B cell (primary cell): ENCODE results near the gene TBX10. TPM values are rescaled to one million over a fixed set of nuclear protein-coding genes. Genes with fewer than 3 reads are reported as not detected.

Experiments
- ATAC-seq: fragments of 200-7000 bp; cut with Tn5 transposase; one replicate; pipeline ENCODE4 v1.10.0; 2021; ENCODE audit warnings: low read depth, mild to moderate bottlenecking, moderate number of reproducible peaks, moderate library complexity
- CTCF ChIA-PET: fragments of 350-600 bp; sonication (Branson Sonifier 250); formaldehyde crosslinking; loops from one replicate; lab custom pipeline; 2021; ENCODE audit warnings: antibody characterized with exemption, inconsistent platforms; lab: Charles Lee
- POLR2A ChIA-PET: fragments of 350-600 bp; sonication (Branson Sonifier 250); formaldehyde crosslinking; loops from one replicate; lab custom pipeline; 2021; ENCODE audit warnings: antibody characterized with exemption; lab: Charles Lee
- DNase-seq: peaks from one replicate; pipeline ENCODE4 v3.0.0; 2013
- H2AFZ ChIP-seq: 2 replicates; pipeline ENCODE4 v1.6.1; 2012; ENCODE audit warnings: mild to moderate bottlenecking, low read depth, low read length; ENCODE audit not compliant: insufficient read depth, poor library complexity, severe bottlenecking
- H3K27ac ChIP-seq, 2 donors: 1 replicate in 1 of 2; 2 replicates in 1 of 2; pipeline ENCODE4 v1.5.1; 2012 to 2013; ENCODE audit warnings: low read length in 2 of 2, mild to moderate bottlenecking in 2 of 2, moderate library complexity in 1 of 2
- H3K27me3 ChIP-seq, 4 experiments: fragments of 200-600 bp in 1 of 4; sonication (generic) in 1 of 4; replicated peaks in 1 of 4; 1 replicate in 2 of 4; 2 replicates in 2 of 4; pipeline versions ENCODE4 v1.6.1 to v1.7.0; 2013 to 2016; ENCODE audit warnings: low read length in 3 of 4, mild to moderate bottlenecking in 2 of 4, mixed read lengths in 1 of 4, moderate library complexity in 1 of 4; ENCODE audit not compliant: insufficient read depth in 4 of 4, control insufficient read depth in 3 of 4; ENCODE audit errors: control extremely low read depth in 1 of 4
- H3K36me3 ChIP-seq, 2 experiments: replicated peaks in 1 of 2; 1 replicate in 1 of 2; 2 replicates in 1 of 2; pipeline versions ENCODE4 v1.6.1 to v1.7.1; 2013; ENCODE audit warnings: low read length in 1 of 2; ENCODE audit not compliant: insufficient read depth in 2 of 2, control insufficient read depth in 1 of 2; ENCODE audit errors: control extremely low read depth in 1 of 2, extremely low read depth in 1 of 2
- H3K4me1 ChIP-seq, 2 donors: fragments of 200-600 bp in 1 of 2; sonication (generic) in 1 of 2; 1 replicate in 1 of 2; 2 replicates in 1 of 2; pipeline versions ENCODE4 v1.5.1 to v1.6.1; 2013 to 2017; ENCODE audit warnings: low read length in 2 of 2; ENCODE audit not compliant: control insufficient read depth in 2 of 2, insufficient read depth in 2 of 2
- H3K4me2 ChIP-seq: replicated peaks from 2 replicates; pipeline ENCODE3; 2012; ENCODE audit warnings: mild to moderate bottlenecking, low read depth, low read length; ENCODE audit not compliant: poor library complexity, severe bottlenecking
- H3K4me3 ChIP-seq, 5 experiments: fragments of 200-600 bp in 1 of 5; sonication (generic) in 1 of 5; 1 replicate in 3 of 5; 2 replicates in 2 of 5; pipeline versions ENCODE4 v1.5.1 to v1.7.0; 2011 to 2016; ENCODE audit warnings: low read length in 4 of 5, mild to moderate bottlenecking in 4 of 5, low read depth in 2 of 5, control low read depth in 1 of 5, moderate library complexity in 1 of 5; ENCODE audit not compliant: insufficient read depth in 1 of 5; ENCODE audit errors: control extremely low read depth in 1 of 5, extremely low read depth in 1 of 5
- H3K79me2 ChIP-seq: fragments of 200-600 bp; sonication (generic); one replicate; pipeline ENCODE4 v1.6.0; 2016; ENCODE audit warnings: low read length; ENCODE audit not compliant: control insufficient read depth, insufficient read depth
- H3K9ac ChIP-seq: fragments of 200-600 bp; sonication (generic); 2 replicates; pipeline ENCODE4 v1.6.1; 2017; ENCODE audit warnings: mild to moderate bottlenecking, low read length, moderate library complexity
- H3K9me3 ChIP-seq, 3 donors: one replicate each; pipeline versions ENCODE4 v1.6.1 to v1.7.1; 2013; ENCODE audit warnings: low read length in 2 of 3; ENCODE audit not compliant: control insufficient read depth in 2 of 3, insufficient read depth in 1 of 3; ENCODE audit errors: control extremely low read depth in 1 of 3
- H4K20me1 ChIP-seq: 2 replicates; pipeline ENCODE4 v1.6.0; 2012; ENCODE audit warnings: mild to moderate bottlenecking, low read length; ENCODE audit not compliant: insufficient read depth, control insufficient read depth, poor library complexity, severe bottlenecking
- H3K27ac Mint-ChIP-seq: one replicate; pipeline ENCODE4 v1.8.0; 2021; ENCODE audit warnings: mixed read lengths
- H3K27me3 Mint-ChIP-seq: one replicate; pipeline ENCODE4 v1.8.0; 2021; ENCODE audit warnings: mixed read lengths
- H3K4me1 Mint-ChIP-seq: one replicate; pipeline ENCODE4 v1.8.0; 2021; ENCODE audit warnings: mixed read lengths
- H3K4me3 Mint-ChIP-seq: one replicate; pipeline ENCODE4 v1.8.0; 2021; ENCODE audit warnings: mixed read lengths
- H3K9me3 Mint-ChIP-seq: one replicate; pipeline ENCODE4 v1.8.0; 2022; ENCODE audit warnings: mixed read lengths; ENCODE audit not compliant: insufficient read depth
- EZH2 ChIP-seq: IDR thresholded peaks from 2 replicates; pipeline ENCODE4 v1.6.1; 2012; ENCODE audit warnings: borderline replicate concordance, low read depth, mild to moderate bottlenecking, moderate library complexity, low read length; ENCODE audit not compliant: insufficient read depth, poor library complexity, severe bottlenecking
- WGBS: methylation state at CpG from one replicate; pipeline ENCODE4 v1.1.5; 2013; ENCODE audit warnings: missing lambda C conversion rate; ENCODE audit not compliant: insufficient coverage; 5-methylcytosine and 5-hydroxymethylcytosine counted together
- intact Hi-C: fragments of 100-400 bp; cut with micrococcal nuclease; formaldehyde crosslinking; loops from one replicate; pipeline ENCODE4 v1.10.0; 2022
- polyA minus RNA-seq: library from RNA; depleted of rRNA, polyadenylated mRNA; stranded (reverse); fragments of >200 nt; gene quantifications from 2 replicates; pipeline ENCODE4 v1.2.3, GENCODE V29; 2012
- polyA plus RNA-seq: library from polyadenylated mRNA; depleted of rRNA; stranded (reverse); fragments of >200 nt; gene quantifications from 2 replicates; pipeline ENCODE4 v1.2.3, GENCODE V29; 2012
- total RNA-seq, 2 donors: library from RNA; stranded (reverse); fragments of 120-200 nt in 1 of 2; gene quantifications; 1 replicate in 1 of 2; 2 replicates in 1 of 2; pipeline versions ENCODE4 v1.2.3 to v1.2.4, GENCODE V29; 2013 to 2022
- TF ChIP-seq, protein P1 (sequence below): fragments of 200-600 bp; IDR thresholded peaks from one replicate; pipeline ENCODE4 v1.8.0; 2022; ENCODE audit warnings: antibody characterized with exemption, mild to moderate bottlenecking

Gene TBX10
- total RNA-seq (not detected in 2 replicates), polyA plus RNA-seq (not detected in 2 replicates), polyA minus RNA-seq (not detected in 2 replicates)
- 0.05 TPM for total RNA-seq (2013)

DNA sequence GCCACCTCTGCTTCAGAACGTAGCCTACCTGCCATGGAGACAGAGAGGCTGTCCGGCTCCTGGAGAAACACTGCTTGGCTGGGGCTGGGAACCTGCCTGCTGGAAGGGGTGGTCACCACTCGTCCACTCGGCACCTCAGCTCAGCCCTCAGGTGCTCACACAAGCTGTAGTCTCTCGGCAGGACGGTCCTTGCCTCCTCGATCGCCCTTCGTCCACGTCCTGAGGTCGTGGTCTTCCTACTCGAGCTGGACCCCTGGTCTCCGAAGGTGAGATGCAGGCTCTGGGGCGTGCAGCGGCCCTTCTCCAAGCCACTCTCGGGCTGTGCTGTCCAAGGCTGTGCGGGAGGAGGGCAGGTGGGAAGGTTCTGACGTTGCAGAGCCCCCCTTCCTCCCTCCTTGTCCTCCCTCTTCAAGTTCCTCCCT lies at the start of gene TBX10:
Gene TBX10, minus strand, starts transcription at position 326 of the 422 bp plus-strand sequence. Its CDS starts 291 bp downstream, at position 35.
- H3K4me3 ChIP-seq = no peak within 1 kb of the TSS
- intact Hi-C loops = no loop called here
- no peaks in the 10 kb centered on the region for H3K36me3 ChIP-seq
- no peak within 1 kb of the TSS for H3K4me3 Mint-ChIP-seq
- peaks cover 13% of the 10 kb centered on the region for H3K4me1 Mint-ChIP-seq
- H3K9me3 ChIP-seq = peaks cover 0 to 13% (median 5%) of the 10 kb centered on the region in 3 donors
- H3K4me1 ChIP-seq = peaks cover 9 to 13% of the 10 kb centered on the region in 2 donors
- no peak within 1 kb of the TSS for H3K9ac ChIP-seq
- H2AFZ ChIP-seq = no peak within 1 kb of the TSS
- peaks cover 0 to 18% (median 3%) of the 10 kb centered on the region in 4 experiments for H3K27me3 ChIP-seq
- no peak for ATAC-seq
- no peak within 1 kb of the TSS for H3K27ac ChIP-seq
- no peak within 1 kb of the TSS for H3K27ac Mint-ChIP-seq
- DNase-seq = no peak
- H3K79me2 ChIP-seq = no peaks in the 10 kb centered on the region
- H4K20me1 ChIP-seq = no peaks in the 10 kb centered on the region
- ChIA-PET CTCF (interaction anchor here (0.8 to 5.3 kb wide), 7 partner anchors 8 to 65 kb away, joined by 3 to 50 read pairs (median 3); partner anchors contain the start of genes ACY3 and NUDT8), POLR2A (no interaction called here)
- no peak within 1 kb of the TSS for H3K4me2 ChIP-seq
- no peak for TF ChIP-seq EZH2
- H3K27me3 Mint-ChIP-seq = peaks cover 4% of the 10 kb centered on the region
- no peaks in the 10 kb centered on the region for H3K9me3 Mint-ChIP-seq
- 96% methylated on average over 13 of the region's 18 CpGs for WGBS

DNA sequence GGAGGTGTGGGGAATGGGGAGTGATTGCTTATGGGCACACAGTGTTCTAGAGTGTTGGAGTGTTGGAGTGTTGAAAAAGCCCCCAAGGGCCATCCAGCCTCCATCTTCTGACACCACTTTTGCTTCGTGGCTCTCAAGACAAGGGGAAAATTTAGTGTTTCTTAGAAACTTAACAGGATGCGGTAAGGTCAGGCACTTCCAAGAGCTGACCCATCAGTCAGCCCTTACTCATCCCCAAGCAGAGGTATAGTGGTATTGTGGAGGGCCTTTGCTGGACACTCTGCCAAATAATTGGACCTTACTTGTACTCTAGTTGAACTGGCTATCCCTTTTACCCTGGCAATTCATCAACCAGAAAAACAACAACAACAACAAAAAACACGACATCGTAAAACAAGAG lies 49.6 kb upstream of the TBX10 start:
- no peaks in the 10 kb centered on the region for H3K36me3 ChIP-seq
- Mint-ChIP-seq H3K9me3 (no peaks in the 10 kb centered on the region), H3K27me3 (peaks cover 32% of the 10 kb centered on the region), H3K27ac (no peak overlapping the region), H3K4me1 (peaks cover 2% of the 10 kb centered on the region), H3K4me3 (no peak overlapping the region)
- TF ChIP-seq, protein P1, sequence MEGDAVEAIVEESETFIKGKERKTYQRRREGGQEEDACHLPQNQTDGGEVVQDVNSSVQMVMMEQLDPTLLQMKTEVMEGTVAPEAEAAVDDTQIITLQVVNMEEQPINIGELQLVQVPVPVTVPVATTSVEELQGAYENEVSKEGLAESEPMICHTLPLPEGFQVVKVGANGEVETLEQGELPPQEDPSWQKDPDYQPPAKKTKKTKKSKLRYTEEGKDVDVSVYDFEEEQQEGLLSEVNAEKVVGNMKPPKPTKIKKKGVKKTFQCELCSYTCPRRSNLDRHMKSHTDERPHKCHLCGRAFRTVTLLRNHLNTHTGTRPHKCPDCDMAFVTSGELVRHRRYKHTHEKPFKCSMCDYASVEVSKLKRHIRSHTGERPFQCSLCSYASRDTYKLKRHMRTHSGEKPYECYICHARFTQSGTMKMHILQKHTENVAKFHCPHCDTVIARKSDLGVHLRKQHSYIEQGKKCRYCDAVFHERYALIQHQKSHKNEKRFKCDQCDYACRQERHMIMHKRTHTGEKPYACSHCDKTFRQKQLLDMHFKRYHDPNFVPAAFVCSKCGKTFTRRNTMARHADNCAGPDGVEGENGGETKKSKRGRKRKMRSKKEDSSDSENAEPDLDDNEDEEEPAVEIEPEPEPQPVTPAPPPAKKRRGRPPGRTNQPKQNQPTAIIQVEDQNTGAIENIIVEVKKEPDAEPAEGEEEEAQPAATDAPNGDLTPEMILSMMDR = no peak
- TF ChIP-seq EZH2 = no peak
- H4K20me1 ChIP-seq = no peaks in the 10 kb centered on the region
- H3K27me3 ChIP-seq = peaks cover 0 to 7% (median 2%) of the 10 kb centered on the region in 4 experiments
- H3K4me2 ChIP-seq = no peak overlapping the region
- WGBS = 95% methylated on average over 2 of the region's 4 CpGs
- no peaks in the 10 kb centered on the region for H3K9me3 ChIP-seq
- ATAC-seq (no peak), DNase-seq (no peak)
- no peak overlapping the region for H3K27ac ChIP-seq
- H3K4me1 ChIP-seq = no peaks in the 10 kb centered on the region
- no peak overlapping the region for H3K9ac ChIP-seq
- H3K4me3 ChIP-seq = no peak overlapping the region
- no peak overlapping the region for H2AFZ ChIP-seq
- POLR2A ChIA-PET = no interaction called here
- CTCF ChIA-PET = interaction anchor here (0.7 kb wide), 1 partner anchor 12 kb away, joined by 4 read pairs; no protein-coding TSS in a partner anchor
- H3K79me2 ChIP-seq = no peaks in the 10 kb centered on the region
- intact Hi-C loops = no loop called here
